Measurements from ENCODE around the gene C10orf53. TPM values are rescaled to one million over a fixed set of nuclear protein-coding genes. Genes with fewer than 3 reads are reported as not detected.

Gene C10orf53
- total RNA-seq, 4 donors from 2014 or later: not detected

GRCh38 chr10:49726593-49726992 is 47.1 kb downstream of the C10orf53 start:
- WGBS: 63% methylated on average over 2 of the region's 2 CpGs
- H3K4me1 ChIP-seq: no peaks in the 10 kb centered on the region
- TF ChIP-seq POLR2AphosphoS5 (IDR thresholded peaks at IDR 0.05): no peak

GRCh38 chr10:49733866-49734265 is 54.4 kb downstream of the C10orf53 start:
- DNase-seq (ENCODE audit: low spot score in 2 of 2): peak in 1 of 2 donors; percentile 57
- Histone ChIP-seq H3K27ac (no peak overlapping the region), H3K4me3 (no peak overlapping the region), H3K9me3 (no peaks in the 10 kb centered on the region), H3K27me3 (no peaks in the 10 kb centered on the region), H3K36me3 (no peaks in the 10 kb centered on the region), H3K4me1 (no peaks in the 10 kb centered on the region)
- 59% methylated on average over 7 of the region's 7 CpGs for WGBS
- TF ChIP-seq POLR2A (IDR thresholded peaks at IDR 0.05): no peak
- TF ChIP-seq, protein P1, sequence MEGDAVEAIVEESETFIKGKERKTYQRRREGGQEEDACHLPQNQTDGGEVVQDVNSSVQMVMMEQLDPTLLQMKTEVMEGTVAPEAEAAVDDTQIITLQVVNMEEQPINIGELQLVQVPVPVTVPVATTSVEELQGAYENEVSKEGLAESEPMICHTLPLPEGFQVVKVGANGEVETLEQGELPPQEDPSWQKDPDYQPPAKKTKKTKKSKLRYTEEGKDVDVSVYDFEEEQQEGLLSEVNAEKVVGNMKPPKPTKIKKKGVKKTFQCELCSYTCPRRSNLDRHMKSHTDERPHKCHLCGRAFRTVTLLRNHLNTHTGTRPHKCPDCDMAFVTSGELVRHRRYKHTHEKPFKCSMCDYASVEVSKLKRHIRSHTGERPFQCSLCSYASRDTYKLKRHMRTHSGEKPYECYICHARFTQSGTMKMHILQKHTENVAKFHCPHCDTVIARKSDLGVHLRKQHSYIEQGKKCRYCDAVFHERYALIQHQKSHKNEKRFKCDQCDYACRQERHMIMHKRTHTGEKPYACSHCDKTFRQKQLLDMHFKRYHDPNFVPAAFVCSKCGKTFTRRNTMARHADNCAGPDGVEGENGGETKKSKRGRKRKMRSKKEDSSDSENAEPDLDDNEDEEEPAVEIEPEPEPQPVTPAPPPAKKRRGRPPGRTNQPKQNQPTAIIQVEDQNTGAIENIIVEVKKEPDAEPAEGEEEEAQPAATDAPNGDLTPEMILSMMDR (IDR thresholded peaks at IDR 0.05): no peak
- no peak for TF ChIP-seq POLR2AphosphoS5 (IDR thresholded peaks at IDR 0.05)
- TF ChIP-seq EP300 (IDR thresholded peaks at IDR 0.05): no peak

More at GRCh38 chr10:49726593-49726992, 47.1 kb downstream of the C10orf53 start:
- no peak overlapping the region for H3K4me3 ChIP-seq
- no peak overlapping the region for H3K27ac ChIP-seq
- H3K9me3 ChIP-seq: peaks cover 3% of the 10 kb centered on the region
- no peaks in the 10 kb centered on the region for H3K27me3 ChIP-seq
- H3K36me3 ChIP-seq: no peaks in the 10 kb centered on the region
- DNase-seq (ENCODE audit: low spot score in 2 of 2): no peak

DNA sequence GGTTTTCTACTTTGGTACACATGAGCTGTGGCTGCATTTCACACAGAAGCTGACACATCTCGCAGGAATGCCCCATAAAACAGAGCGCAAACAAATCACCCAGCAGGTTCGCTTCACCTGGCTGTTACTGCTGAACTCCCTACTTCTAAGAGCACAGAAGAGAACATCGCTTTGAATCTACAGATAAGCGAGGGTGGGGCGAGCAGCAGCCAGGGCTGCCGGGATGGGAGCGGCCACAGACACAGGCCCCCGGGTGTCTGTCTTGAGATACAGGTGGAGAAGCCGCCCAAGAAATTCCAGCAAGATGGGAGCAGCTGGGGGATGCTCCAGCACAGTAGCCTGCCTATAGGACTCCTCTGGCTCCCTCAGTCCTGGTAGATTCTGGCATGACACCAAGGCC is 55.2 kb downstream of the C10orf53 start:
- no peaks in the 10 kb centered on the region for H3K4me1 ChIP-seq
- DNase-seq (ENCODE audit: low spot score in 2 of 2): peak in 1 of 2 donors; percentile 62
- H3K27ac ChIP-seq: no peak overlapping the region
- H3K36me3 ChIP-seq: no peaks in the 10 kb centered on the region
- no peaks in the 10 kb centered on the region for H3K9me3 ChIP-seq
- H3K4me3 ChIP-seq: no peak overlapping the region
- no peak for TF ChIP-seq POLR2A (IDR thresholded peaks at IDR 0.05)
- TF ChIP-seq EP300 (IDR thresholded peaks at IDR 0.05): no peak
- TF ChIP-seq, protein P1 (IDR thresholded peaks at IDR 0.05): no peak
- no peak for TF ChIP-seq POLR2AphosphoS5 (IDR thresholded peaks at IDR 0.05)
- WGBS: 65% methylated on average over 9 of the region's 10 CpGs
- H3K27me3 ChIP-seq: no peaks in the 10 kb centered on the region

DNA sequence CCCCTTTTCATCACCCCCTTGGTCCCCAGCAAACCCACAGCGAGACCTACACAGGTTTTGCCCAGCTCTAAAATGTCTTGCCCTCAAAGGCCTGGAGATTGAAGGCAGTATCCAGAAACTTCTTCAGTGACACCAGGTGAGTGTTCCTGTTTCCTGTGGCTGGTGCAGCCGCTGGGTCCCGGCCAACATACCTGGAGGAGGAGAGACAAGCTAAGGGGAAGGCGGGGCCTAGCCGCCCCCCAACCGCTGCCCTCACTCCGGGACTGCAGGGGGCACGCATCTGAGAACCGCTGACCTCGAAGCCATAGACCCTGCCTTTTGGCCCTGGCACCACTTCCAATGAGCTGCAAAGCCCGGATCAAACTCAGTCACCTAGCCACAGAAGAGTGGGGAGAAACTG is 55.7 kb downstream of the C10orf53 start:
- WGBS: 54% methylated on average over 11 of the region's 11 CpGs
- Histone ChIP-seq H3K9me3 (no peaks in the 10 kb centered on the region), H3K27me3 (no peaks in the 10 kb centered on the region), H3K27ac (no peak overlapping the region), H3K4me3 (no peak overlapping the region), H3K36me3 (no peaks in the 10 kb centered on the region), H3K4me1 (no peaks in the 10 kb centered on the region)
- DNase-seq (ENCODE audit: low spot score in 2 of 2): peak in 1 of 2 donors; percentile 61
- no peak for TF ChIP-seq EP300 (IDR thresholded peaks at IDR 0.05)
- TF ChIP-seq, protein P1 (IDR thresholded peaks at IDR 0.05): no peak

DNA sequence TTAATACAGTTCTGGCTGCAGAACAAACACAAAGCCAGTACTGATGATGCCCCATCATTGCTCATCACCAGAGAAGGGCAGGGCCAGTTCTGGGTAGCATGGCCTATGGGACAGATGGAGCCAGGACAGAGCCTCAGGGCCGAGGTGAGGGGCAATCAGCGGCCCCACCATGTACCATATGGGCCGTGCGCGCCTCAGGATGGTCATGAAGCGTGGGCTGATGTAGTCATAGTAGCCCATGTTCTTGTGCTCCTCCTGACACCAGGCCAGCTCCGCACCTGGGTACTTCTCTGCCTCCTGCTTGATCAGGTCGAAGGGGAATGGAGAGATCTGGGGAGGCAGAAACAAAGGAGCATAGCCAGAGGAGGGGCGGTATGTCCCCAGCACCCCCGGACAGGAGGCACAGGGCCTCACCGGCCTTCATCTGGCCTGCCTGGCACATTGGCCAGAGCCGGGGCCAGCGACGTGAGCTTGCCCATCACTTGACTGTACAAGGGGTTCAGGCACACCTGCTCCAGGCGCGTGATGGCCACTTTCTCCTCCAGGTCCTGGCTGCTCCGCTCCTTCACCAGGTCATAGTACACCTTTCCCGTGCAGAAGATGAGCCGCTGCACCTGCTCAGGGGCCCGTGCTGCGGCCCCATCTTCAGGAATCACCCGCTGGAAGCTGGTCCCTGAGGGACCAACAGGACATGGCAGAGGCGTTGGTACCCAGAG is 56.6 kb downstream of the C10orf53 start:
- Histone ChIP-seq H3K27ac (no peak overlapping the region), H3K4me1 (no peaks in the 10 kb centered on the region), H3K9me3 (no peaks in the 10 kb centered on the region), H3K4me3 (no peak overlapping the region), H3K36me3 (no peaks in the 10 kb centered on the region), H3K27me3 (no peaks in the 10 kb centered on the region)
- WGBS: 95% methylated on average over 16 of the region's 23 CpGs
- DNase-seq (ENCODE audit: low spot score in 2 of 2): peak in 1 of 2 donors; percentile 75
- TF ChIP-seq, protein P1 (IDR thresholded peaks at IDR 0.05): no peak
- TF ChIP-seq POLR2A (IDR thresholded peaks at IDR 0.05): no peak
- TF ChIP-seq POLR2AphosphoS5 (IDR thresholded peaks at IDR 0.05): no peak
- TF ChIP-seq EP300 (IDR thresholded peaks at IDR 0.05): no peak

All from suprapubic skin (tissue), 4 donors.